NCI-H524 treated with DMSO at 0.1 percent for 48 hours (cell line): ENCODE data around the gene SEMA5B.

Experiments used
- DNase-seq: peaks from one replicate; lab custom pipeline; 2025; lab: John Stamatoyannopoulos, UW

Gene SEMA5B

DNA sequence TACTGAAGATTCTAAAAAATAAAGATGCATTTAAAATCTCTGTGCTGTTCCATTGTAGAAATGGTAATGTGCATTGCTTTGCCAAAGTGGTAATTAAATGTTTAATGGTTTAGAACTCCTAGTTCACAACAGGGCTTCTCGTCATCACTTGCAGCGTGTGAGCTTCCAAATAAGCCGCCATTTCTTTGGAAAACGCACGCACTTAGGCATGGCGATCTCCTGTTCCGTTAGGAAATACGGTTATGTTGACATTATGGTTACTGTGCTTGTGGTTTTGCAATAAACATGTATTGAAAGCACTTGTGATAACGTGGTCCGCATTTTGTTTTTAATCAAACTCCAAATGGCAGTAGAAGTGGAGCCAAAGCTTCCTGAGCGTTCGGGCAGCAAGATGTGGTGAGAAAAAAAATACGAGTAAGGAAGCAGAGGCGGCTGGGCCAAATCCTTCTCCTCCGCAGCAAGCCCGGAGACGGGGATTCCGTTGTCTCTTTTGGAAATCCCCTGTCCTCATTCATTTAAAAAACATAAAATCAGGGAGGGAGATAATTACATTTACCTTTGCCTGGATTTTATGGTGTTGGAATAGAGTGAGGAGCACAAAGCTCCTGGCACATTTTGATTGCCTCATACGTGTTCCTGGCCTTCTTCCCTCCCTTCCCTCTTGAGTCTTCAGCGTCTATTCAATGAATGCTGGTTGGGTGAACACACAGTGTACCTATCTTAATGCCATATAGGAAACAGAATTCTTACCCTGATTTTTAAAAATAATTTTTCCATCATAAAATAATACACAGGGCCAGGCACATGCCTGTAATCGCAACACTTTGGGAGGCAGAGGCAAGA lies 135.2 kb downstream of the SEMA5B start:
- DNase-seq, result no peak

GRCh38 chr3:122890720-122891220 lies 136.8 kb downstream of the SEMA5B start:
- no peak for DNase-seq

DNA sequence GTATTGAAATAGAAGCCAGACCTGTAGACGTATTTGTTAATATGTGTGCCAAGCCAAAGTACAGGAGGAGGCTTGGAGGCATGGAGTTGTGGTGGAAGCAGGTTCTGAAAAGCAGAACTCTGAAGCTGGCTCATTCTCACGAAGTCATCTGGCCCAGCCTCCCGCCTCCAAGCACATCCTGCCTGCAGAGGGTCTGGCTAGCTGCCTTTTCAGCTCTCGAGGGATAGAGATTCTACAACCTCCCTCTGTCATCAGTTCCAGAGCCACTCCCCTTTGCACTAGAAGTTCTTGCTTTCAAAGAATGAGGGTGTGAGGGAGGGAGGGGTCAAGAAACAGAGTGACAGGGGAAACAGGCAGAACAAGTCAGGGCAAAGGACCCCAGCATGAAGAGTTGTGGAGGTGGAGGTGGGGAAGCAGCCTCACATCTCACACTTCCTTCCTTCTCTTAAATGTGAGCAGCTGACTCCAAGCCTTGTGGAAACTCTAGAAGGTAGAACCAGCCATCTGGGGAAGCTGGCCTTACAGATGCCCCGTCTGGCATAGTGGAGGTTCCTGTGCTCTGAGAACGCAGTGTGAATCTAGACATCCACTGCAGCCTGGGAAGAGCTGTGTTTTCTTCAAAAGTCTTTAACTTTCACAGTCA lies 137.4 kb downstream of the SEMA5B start:
- no peak for DNase-seq

DNA sequence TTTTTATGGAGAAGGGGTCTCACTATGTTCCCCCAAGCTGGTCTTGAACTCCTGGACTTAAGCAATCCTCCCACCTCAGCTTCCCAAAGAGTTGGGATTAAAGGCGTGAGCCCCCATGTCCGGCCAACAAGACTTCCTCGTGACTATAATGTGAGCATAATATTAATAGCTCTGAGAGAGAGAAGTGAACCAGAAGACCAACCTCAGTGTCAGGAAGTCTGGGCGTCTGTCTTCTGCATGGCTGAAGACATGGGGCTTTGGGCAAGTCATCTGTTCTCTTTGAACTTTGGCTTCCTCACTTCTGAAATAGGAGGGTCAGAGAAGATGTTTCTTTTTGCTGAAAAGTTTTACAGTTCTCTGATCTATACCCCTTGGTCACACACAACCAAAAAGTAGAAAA lies 140.6 kb downstream of the SEMA5B start:
- DNase-seq, result no peak

DNA sequence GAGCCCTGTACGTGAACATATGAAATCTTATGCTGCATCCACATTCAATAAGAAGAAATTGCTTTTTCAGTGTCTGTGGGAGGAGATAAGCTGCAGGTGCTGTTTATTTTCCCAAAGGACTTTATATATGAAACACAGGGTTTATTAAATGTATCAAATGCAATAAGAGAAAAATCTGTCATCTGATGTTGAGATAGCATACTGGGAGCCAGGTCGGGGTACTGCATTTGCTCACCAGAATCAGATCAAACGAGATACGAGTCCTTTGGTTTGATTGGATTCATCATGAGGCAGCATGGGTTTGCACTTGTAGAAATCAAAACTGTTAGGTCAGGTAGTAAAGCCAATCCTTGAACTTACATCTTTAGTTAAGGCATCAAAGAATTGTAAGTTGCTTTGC lies 141.3 kb downstream of the SEMA5B start:
- DNase-seq, result no peak

GRCh38 chr3:122882361-122882947 lies 145.1 kb downstream of the SEMA5B start:
- DNase-seq, result no peak

GRCh38 chr3:122880624-122881023 lies 146.9 kb downstream of the SEMA5B start:
- DNase-seq, result no peak

GRCh38 chr3:122880173-122880572 lies 147.4 kb downstream of the SEMA5B start:
- DNase-seq, result no peak

GRCh38 chr3:122875547-122876127 lies 151.9 kb downstream of the SEMA5B start:
- no peak for DNase-seq

GRCh38 chr3:122873741-122874515 lies 153.6 kb downstream of the SEMA5B start:
- peak; percentile 33 for DNase-seq

DNA sequence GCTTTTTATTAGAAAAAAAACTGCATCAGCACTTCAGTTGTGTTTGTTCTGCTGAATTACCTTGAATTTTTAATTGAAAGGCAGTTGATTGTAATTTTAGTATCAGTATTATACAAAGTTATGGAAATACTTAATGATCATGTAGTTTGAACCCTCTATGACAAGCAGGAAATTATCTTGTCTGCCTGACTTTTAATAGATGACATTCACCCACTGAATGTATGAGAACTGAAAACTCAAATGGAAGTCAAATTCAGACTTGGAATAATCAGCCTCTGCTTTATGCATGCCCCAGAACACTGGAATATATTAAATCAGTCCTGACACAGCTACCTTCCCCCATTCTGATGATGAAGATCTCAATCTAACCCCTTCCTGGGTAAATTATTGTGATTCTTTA lies 159.2 kb downstream of the SEMA5B start:
- no peak for DNase-seq

DNA sequence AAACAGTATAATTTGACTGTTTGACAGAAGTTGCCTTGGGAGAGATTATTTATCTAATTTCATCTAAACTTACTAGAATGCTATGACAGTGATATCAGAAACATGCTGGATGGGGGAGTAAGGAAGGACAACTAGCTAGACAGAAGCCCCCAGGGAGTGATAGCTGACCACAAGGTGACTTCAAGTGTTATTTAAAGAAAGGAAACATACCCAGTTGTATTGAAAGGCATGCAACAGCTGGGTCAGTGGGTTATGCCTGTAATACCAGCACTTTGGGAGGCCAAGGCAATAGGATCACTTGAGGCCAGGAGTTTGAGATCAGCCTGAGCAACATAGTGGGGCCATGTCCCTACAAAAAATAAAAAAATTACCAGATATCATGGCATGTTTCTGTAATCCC lies 163.1 kb downstream of the SEMA5B start:
- DNase-seq, result no peak

GRCh38 chr3:122862381-122862780 lies 165.2 kb downstream of the SEMA5B start:
- DNase-seq, result no peak
